Measurements from ENCODE around the gene ANKRD63. TPM values are rescaled to one million over a fixed set of nuclear protein-coding genes. Genes with fewer than 3 reads are reported as not detected.

The ANKRD63 gene
- polyA plus RNA-seq, 1 experiment: not detected

DNA sequence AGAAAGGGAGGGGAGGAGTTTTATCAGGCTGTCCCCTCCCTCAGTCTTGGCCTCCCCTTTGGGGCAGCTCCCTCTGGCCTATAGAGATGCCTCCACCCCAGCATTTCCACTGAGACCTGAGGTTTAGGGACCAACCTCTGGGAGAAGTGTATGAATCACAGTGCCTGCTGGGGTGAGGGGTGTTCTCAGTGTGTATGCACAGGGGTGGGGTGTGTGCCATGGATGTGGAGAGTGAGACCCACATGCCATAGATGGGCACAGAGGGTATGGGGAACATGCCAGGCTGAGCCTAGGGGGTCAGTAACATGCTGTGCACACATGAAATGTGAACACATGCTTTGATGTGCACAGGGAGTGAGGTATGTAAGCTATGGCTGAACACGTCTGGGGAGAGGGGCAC is 12.4 kb upstream of the ANKRD63 start:
- no peak for TF ChIP-seq CTCF (IDR thresholded peaks at IDR 0.05; ENCODE audit: insufficient read depth, low read depth, low read length)
- H3K36me3 ChIP-seq (ENCODE audit: control insufficient read depth, insufficient read depth, low read length): no peaks in the 10 kb centered on the region
- no peak overlapping the region for H3K4me3 ChIP-seq (ENCODE audit: low read depth, low read length)
- no peak for DNase-seq (ENCODE audit: low read depth)
- POLR2A ChIA-PET: no interaction called here
- peaks cover 20% of the 10 kb centered on the region for H3K27me3 ChIP-seq (ENCODE audit: control insufficient read depth, insufficient read depth, low read length)
- CTCF ChIA-PET: interaction anchor here (0.9 to 1.8 kb wide), 3 partner anchors 16 to 21 kb away, joined by 3 to 10 read pairs (median 6); no protein-coding TSS in a partner anchor

DNA sequence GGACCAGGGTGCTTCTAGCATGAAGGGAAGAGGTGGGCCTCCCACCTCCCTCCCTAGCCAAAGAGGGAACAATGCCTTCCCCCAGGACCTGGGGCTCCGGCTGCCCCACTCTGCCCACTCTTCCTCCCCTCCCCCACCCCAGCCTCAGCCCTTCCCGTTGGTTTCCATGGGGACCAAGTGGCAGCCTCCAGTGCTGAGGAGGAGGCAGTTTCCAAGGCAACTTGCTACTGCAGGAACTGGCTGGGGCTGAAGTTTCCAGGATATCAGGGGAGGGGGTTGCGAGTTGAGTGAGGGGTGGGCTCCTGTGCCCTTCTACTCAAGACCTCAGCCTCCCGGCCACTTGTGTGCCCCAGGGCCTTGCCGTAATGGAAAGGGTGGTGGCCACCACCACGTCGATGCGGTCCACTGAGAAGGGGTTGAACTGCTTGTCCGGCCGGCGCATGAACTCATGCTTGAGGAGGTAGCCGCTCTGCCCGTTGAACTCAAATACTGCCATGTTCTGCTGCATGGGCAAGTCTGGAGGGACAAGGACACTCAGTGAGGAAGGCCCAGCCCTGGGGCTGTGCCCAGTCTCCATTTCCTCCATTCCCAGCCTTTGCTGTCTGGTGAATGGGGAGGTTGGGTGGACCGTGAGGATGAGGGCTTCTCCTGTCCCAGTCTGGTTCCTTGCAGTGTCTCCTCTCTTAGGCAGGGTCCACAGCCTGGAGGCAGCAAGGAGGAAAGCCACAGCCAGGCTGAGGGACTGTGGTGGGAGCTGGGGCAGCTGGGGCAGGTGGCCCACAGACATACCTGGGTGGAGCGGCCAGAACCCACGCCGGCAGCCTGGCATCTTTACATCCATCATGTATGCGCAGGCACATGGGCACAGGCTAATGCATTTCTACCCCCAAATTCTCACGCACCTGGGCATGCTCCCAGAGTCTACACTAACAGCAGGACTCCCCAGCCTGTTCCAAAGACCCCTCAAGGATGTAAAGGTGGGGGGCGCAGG is 11.3 kb upstream of the ANKRD63 start:
- TF ChIP-seq CTCF (IDR thresholded peaks at IDR 0.05; ENCODE audit: insufficient read depth, low read depth, low read length): no peak
- ChIA-PET POLR2A (no interaction called here), CTCF (interaction anchor here (0.9 to 7.2 kb wide), 4 partner anchors 15 to 20 kb away, joined by 3 to 67 read pairs (median 9); no protein-coding TSS in a partner anchor)
- DNase-seq (ENCODE audit: low read depth): no peak
- H3K27me3 ChIP-seq (ENCODE audit: control insufficient read depth, insufficient read depth, low read length): peaks cover 22% of the 10 kb centered on the region
- H3K36me3 ChIP-seq (ENCODE audit: control insufficient read depth, insufficient read depth, low read length): no peaks in the 10 kb centered on the region
- no peak overlapping the region for H3K4me3 ChIP-seq (ENCODE audit: low read depth, low read length)

GRCh38 chr15:40293006-40293405 is 10.1 kb upstream of the ANKRD63 start:
- no peak for DNase-seq (ENCODE audit: low read depth)
- ChIA-PET POLR2A (no interaction called here), CTCF (interaction anchor here (1.7 to 7.2 kb wide), 3 partner anchors 14 to 19 kb away, joined by 8 to 67 read pairs (median 28); partner anchors contain the start of gene PLCB2)
- H3K27me3 ChIP-seq (ENCODE audit: control insufficient read depth, insufficient read depth, low read length): peaks cover 22% of the 10 kb centered on the region
- H3K36me3 ChIP-seq (ENCODE audit: control insufficient read depth, insufficient read depth, low read length): no peaks in the 10 kb centered on the region
- H3K4me3 ChIP-seq (ENCODE audit: low read depth, low read length): no peak overlapping the region
- TF ChIP-seq CTCF (IDR thresholded peaks at IDR 0.05; ENCODE audit: insufficient read depth, low read depth, low read length): no peak

DNA sequence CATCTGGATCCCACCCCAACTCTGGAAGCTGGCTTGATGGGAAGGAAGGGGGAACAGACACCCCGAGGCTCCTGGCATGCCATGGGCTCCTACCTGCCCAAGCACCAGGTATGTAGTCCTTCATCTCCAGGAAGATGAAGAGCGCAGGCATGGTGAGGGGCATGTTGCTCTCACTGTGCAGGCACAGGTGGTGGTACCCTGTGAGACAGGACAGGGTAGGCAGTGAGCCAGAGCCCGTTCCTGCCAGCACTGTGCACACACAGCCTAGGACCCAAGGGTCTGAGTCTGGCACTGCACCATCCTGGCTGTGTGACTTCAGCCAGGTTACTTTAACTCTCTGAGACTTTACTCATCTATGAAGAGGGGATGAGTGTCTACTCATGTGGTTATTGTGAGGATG is 9.4 kb upstream of the ANKRD63 start:
- DNase-seq (ENCODE audit: low read depth): no peak
- Histone ChIP-seq H3K36me3 (ENCODE audit: control insufficient read depth, insufficient read depth, low read length) (no peaks in the 10 kb centered on the region), H3K4me3 (ENCODE audit: low read depth, low read length) (no peak overlapping the region), H3K27me3 (ENCODE audit: control insufficient read depth, insufficient read depth, low read length) (peaks cover 22% of the 10 kb centered on the region)
- ChIA-PET CTCF (interaction anchor here (1.1 to 7.2 kb wide), 8 partner anchors 10 to 53 kb away, joined by 3 to 67 read pairs (median 6); partner anchors contain the start of genes ANKRD63 and PLCB2), POLR2A (no interaction called here)
- no peak for TF ChIP-seq CTCF (IDR thresholded peaks at IDR 0.05; ENCODE audit: insufficient read depth, low read depth, low read length)

GRCh38 chr15:40290918-40291574 is 8.2 kb upstream of the ANKRD63 start:
- no peaks in the 10 kb centered on the region for H3K36me3 ChIP-seq (ENCODE audit: control insufficient read depth, insufficient read depth, low read length)
- no peak for TF ChIP-seq CTCF (IDR thresholded peaks at IDR 0.05; ENCODE audit: insufficient read depth, low read depth, low read length)
- H3K27me3 ChIP-seq (ENCODE audit: control insufficient read depth, insufficient read depth, low read length): peaks cover 16% of the 10 kb centered on the region
- CTCF ChIA-PET: interaction anchor here (0.7 to 7.2 kb wide), 13 partner anchors 8 to 131 kb away, joined by 3 to 67 read pairs (median 4); partner anchors contain the start of genes ANKRD63 and PLCB2
- POLR2A ChIA-PET: no interaction called here
- no peak for DNase-seq (ENCODE audit: low read depth)
- peak overlapping the region; percentile 27 for H3K4me3 ChIP-seq (ENCODE audit: low read depth, low read length)
